ENCODE measurements around the gene H3-3A. TPM values are rescaled to one million over a fixed set of nuclear protein-coding genes. Genes with fewer than 3 reads are reported as not detected.

H3-3A gene
- total RNA-seq, 2 experiments from 2014 or later, result 480 to 486 TPM

- Mint-ChIP-seq H3K27ac (peak overlapping the region; percentile 83), H3K4me1 (peaks cover 29% of the 10 kb centered on the region), H3K36me3 (ENCODE audit: low read depth) (peaks cover 46% of the 10 kb centered on the region), H3K9me3 (no peaks in the 10 kb centered on the region), H3K27me3 (no peaks in the 10 kb centered on the region), H3K4me3 (peak overlapping the region; percentile 87)
- no peak for DNase-seq
- POLR2A ChIA-PET, result interaction anchor here (0.6 to 4.3 kb wide), 25 partner anchors 9 to 634 kb away, joined by 3 to 219 read pairs (median 11); partner anchors contain the start of genes LBR, LIN9, PARP1 and SDE2
- CTCF ChIA-PET, result interaction anchor here (1.5 to 2.2 kb wide), 2 partner anchors 64 to 71 kb away, joined by 7 to 9 read pairs; no protein-coding TSS in a partner anchor
These were observed 1.3 kb upstream of the H3-3A start for GRCh38 chr1:226061068-226061840.

- Mint-ChIP-seq H3K9me3 (no peaks in the 10 kb centered on the region), H3K36me3 (ENCODE audit: low read depth) (peaks cover 54% of the 10 kb centered on the region), H3K4me3 (peak overlapping the region; percentile 99), H3K27me3 (no peaks in the 10 kb centered on the region), H3K4me1 (peaks cover 34% of the 10 kb centered on the region), H3K27ac (peak overlapping the region; percentile 100)
- POLR2A ChIA-PET, result interaction anchor here (0.5 to 4.3 kb wide), 46 partner anchors 10 to 878 kb away, joined by 3 to 219 read pairs (median 5); partner anchors contain the start of genes COQ8A, LBR, LIN9 and PARP1
- CTCF ChIA-PET, result interaction anchor here (0.6 to 2.2 kb wide), 9 partner anchors 49 to 633 kb away, joined by 3 to 17 read pairs (median 4); partner anchors contain the start of genes PARP1 and SDE2
- DNase-seq, result peak; percentile 45
These were observed 517 bp upstream of the H3-3A start for GRCh38 chr1:226061841-226062557.

- peak overlapping the region; percentile 100 for H3K27ac Mint-ChIP-seq
- peak; percentile 52 for DNase-seq
- H3K9me3 Mint-ChIP-seq, result no peaks in the 10 kb centered on the region
- ChIA-PET POLR2A (interaction anchor here (0.7 to 4.3 kb wide), 35 partner anchors 8 to 1721 kb away, joined by 3 to 219 read pairs (median 7); partner anchors contain the start of genes LBR, LIN9, PARP1 and PYCR2), CTCF (interaction anchor here (0.6 to 2.2 kb wide), 9 partner anchors 47 to 635 kb away, joined by 3 to 17 read pairs (median 4); partner anchors contain the start of gene SDE2)
- peaks cover 65% of the 10 kb centered on the region for H3K36me3 Mint-ChIP-seq (ENCODE audit: low read depth)
- H3K4me3 Mint-ChIP-seq, result peak overlapping the region; percentile 99
- H3K27me3 Mint-ChIP-seq, result no peaks in the 10 kb centered on the region
- peaks cover 48% of the 10 kb centered on the region for H3K4me1 Mint-ChIP-seq
These were observed 884 bp downstream of the H3-3A start for GRCh38 chr1:226063224-226063976.

GRCh38 chr1:226063977-226064815 is 1.7 kb downstream of the H3-3A start:
- ChIA-PET CTCF (interaction anchor here (0.6 to 2.7 kb wide), 43 partner anchors 9 to 619 kb away, joined by 3 to 37 read pairs (median 5); partner anchors contain the start of genes PARP1, SDE2 and SRP9), POLR2A (interaction anchor here (0.7 to 4.3 kb wide), 34 partner anchors 7 to 636 kb away, joined by 3 to 219 read pairs (median 8); partner anchors contain the start of genes LBR, LIN9, PARP1 and PYCR2)
- peak; percentile 44 for DNase-seq
- no peaks in the 10 kb centered on the region for H3K27me3 Mint-ChIP-seq
- no peaks in the 10 kb centered on the region for H3K9me3 Mint-ChIP-seq
- peaks cover 55% of the 10 kb centered on the region for H3K4me1 Mint-ChIP-seq
- H3K4me3 Mint-ChIP-seq, result peak overlapping the region; percentile 99
- H3K36me3 Mint-ChIP-seq (ENCODE audit: low read depth), result peaks cover 68% of the 10 kb centered on the region
- peak overlapping the region; percentile 100 for H3K27ac Mint-ChIP-seq

DNA sequence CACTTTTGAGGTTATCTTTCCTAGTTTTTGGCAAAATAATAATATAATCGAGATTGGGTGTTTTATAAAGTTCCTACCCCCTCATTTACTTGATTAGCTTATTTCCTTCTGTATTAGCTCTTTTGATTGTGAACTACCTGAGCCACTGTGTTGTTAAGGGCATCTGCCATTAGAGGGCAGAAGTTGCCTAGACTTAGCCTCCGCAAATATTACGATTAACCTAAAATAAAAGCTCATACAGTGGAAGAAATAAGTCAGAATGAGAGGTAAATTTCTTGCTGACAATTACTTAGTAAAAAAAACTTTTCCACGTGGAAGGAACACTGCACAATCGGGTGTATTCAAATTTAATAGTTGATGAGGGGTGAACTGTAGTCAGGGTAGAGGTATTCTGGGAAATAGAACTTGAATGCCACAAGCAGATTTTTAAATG is 2.3 kb downstream of the H3-3A start:
- CTCF ChIA-PET, result interaction anchor here (0.5 to 2.7 kb wide), 45 partner anchors 8 to 620 kb away, joined by 3 to 37 read pairs (median 5); partner anchors contain the start of genes LIN9, PARP1, SDE2 and SRP9
- Mint-ChIP-seq H3K27me3 (no peaks in the 10 kb centered on the region), H3K4me3 (peak overlapping the region; percentile 74), H3K4me1 (peaks cover 55% of the 10 kb centered on the region), H3K9me3 (no peaks in the 10 kb centered on the region), H3K36me3 (ENCODE audit: low read depth) (peaks cover 63% of the 10 kb centered on the region), H3K27ac (peak overlapping the region; percentile 47)
- DNase-seq, result peak; percentile 51
- POLR2A ChIA-PET, result interaction anchor here (0.7 to 2.3 kb wide), 18 partner anchors 8 to 637 kb away, joined by 3 to 28 read pairs (median 5); partner anchors contain the start of genes LBR, LIN9, SDE2 and SRP9

GRCh38 chr1:226066415-226067078 is 4.0 kb downstream of the H3-3A start:
- Mint-ChIP-seq H3K27ac (no peak overlapping the region), H3K36me3 (ENCODE audit: low read depth) (peaks cover 69% of the 10 kb centered on the region), H3K4me1 (peaks cover 50% of the 10 kb centered on the region), H3K9me3 (no peaks in the 10 kb centered on the region), H3K27me3 (no peaks in the 10 kb centered on the region), H3K4me3 (peak overlapping the region; percentile 33)
- no peak for DNase-seq
- CTCF ChIA-PET, result interaction anchor here (0.9 to 3.0 kb wide), 9 partner anchors 12 to 341 kb away, joined by 3 to 21 read pairs (median 6); partner anchors contain the start of gene LIN9
- POLR2A ChIA-PET, result interaction anchor here (0.9 to 3.7 kb wide), 9 partner anchors 17 to 342 kb away, joined by 3 to 16 read pairs (median 4); partner anchors contain the start of genes PARP1 and SDE2

GRCh38 chr1:226069811-226070489 is 7.4 kb downstream of the H3-3A start:
- DNase-seq, result no peak
- ChIA-PET CTCF (interaction anchor here (0.9 to 1.7 kb wide), 4 partner anchors 9 to 73 kb away, joined by 3 to 5 read pairs (median 3); no protein-coding TSS in a partner anchor), POLR2A (interaction anchor here (0.8 to 3.7 kb wide), 8 partner anchors 8 to 146 kb away, joined by 3 to 16 read pairs (median 3); partner anchors contain the start of genes PYCR2 and SDE2)
- H3K4me1 Mint-ChIP-seq, result peaks cover 46% of the 10 kb centered on the region
- peak overlapping the region; percentile 68 for H3K27ac Mint-ChIP-seq
- no peaks in the 10 kb centered on the region for H3K9me3 Mint-ChIP-seq
- H3K27me3 Mint-ChIP-seq, result no peaks in the 10 kb centered on the region
- H3K4me3 Mint-ChIP-seq, result no peak overlapping the region
- peaks cover 82% of the 10 kb centered on the region for H3K36me3 Mint-ChIP-seq (ENCODE audit: low read depth)

GRCh38 chr1:226072347-226072746 is 9.8 kb downstream of the H3-3A start:
- ChIA-PET CTCF (interaction anchor here (0.8 kb wide), 1 partner anchor 11 kb away, joined by 3 read pairs; no protein-coding TSS in a partner anchor), POLR2A (interaction anchor here (1.0 to 4.1 kb wide), 3 partner anchors 9 to 45 kb away, joined by 6 to 29 read pairs (median 7); partner anchors contain the start of gene H3-3A)
- H3K9me3 Mint-ChIP-seq, result no peaks in the 10 kb centered on the region
- no peak overlapping the region for H3K27ac Mint-ChIP-seq
- H3K27me3 Mint-ChIP-seq, result no peaks in the 10 kb centered on the region
- DNase-seq, result no peak
- no peak overlapping the region for H3K4me3 Mint-ChIP-seq
- H3K36me3 Mint-ChIP-seq (ENCODE audit: low read depth), result peaks cover 67% of the 10 kb centered on the region
- peaks cover 24% of the 10 kb centered on the region for H3K4me1 Mint-ChIP-seq

GRCh38 chr1:226073184-226073950 is 10.9 kb downstream of the H3-3A start:
- H3K27ac Mint-ChIP-seq, result no peak overlapping the region
- CTCF ChIA-PET, result interaction anchor here (0.7 to 1.2 kb wide), 4 partner anchors 8 to 47 kb away, joined by 3 to 7 read pairs (median 4); no protein-coding TSS in a partner anchor
- H3K4me3 Mint-ChIP-seq, result no peak overlapping the region
- H3K4me1 Mint-ChIP-seq, result peaks cover 14% of the 10 kb centered on the region
- no peaks in the 10 kb centered on the region for H3K9me3 Mint-ChIP-seq
- peaks cover 59% of the 10 kb centered on the region for H3K36me3 Mint-ChIP-seq (ENCODE audit: low read depth)
- no peaks in the 10 kb centered on the region for H3K27me3 Mint-ChIP-seq
- POLR2A ChIA-PET, result interaction anchor here (0.6 to 4.1 kb wide), 6 partner anchors 9 to 234 kb away, joined by 3 to 29 read pairs (median 3); partner anchors contain the start of gene H3-3A
- DNase-seq, result no peak

All from activated CD4-positive, alpha-beta memory T cell treated with anti-CD3 and anti-CD28 coated beads, Interleukin-2, amount 10 ng/mL, durations not matched to agents 7 days and 5 days (primary cell).